HG03378 (cell line): ENCODE data around the gene LRCH1.
A peak's percentile ranks its signal among the peaks of the same experiment; 100 is the strongest.

ENCODE experiments used
- ATAC-seq: cut with Tn5 transposase; IDR thresholded peaks from one replicate; pipeline ENCODE4 v1.9.1; 2021; ENCODE audit warnings: mild to moderate bottlenecking, moderate library complexity; ENCODE audit not compliant: unreplicated experiment

LRCH1 gene

GRCh38 chr13:46612267-46612666, 59.3 kb downstream of the LRCH1 start:
- no peak for ATAC-seq

- ATAC-seq: no peak
These were observed 60.6 kb downstream of the LRCH1 start for GRCh38 chr13:46613409-46614049.

GRCh38 chr13:46614582-46614981, 61.6 kb downstream of the LRCH1 start:
- ATAC-seq: no peak

GRCh38 chr13:46615888-46616531, 63.0 kb downstream of the LRCH1 start:
- no peak for ATAC-seq

- no peak for ATAC-seq
These were observed 64.3 kb downstream of the LRCH1 start for GRCh38 chr13:46617229-46617721.

GRCh38 chr13:46617885-46618284, 64.9 kb downstream of the LRCH1 start:
- ATAC-seq: no peak

- ATAC-seq: no peak
These were observed 65.8 kb downstream of the LRCH1 start for GRCh38 chr13:46618694-46619254.

GRCh38 chr13:46620029-46620428, 67.1 kb downstream of the LRCH1 start:
- peak; percentile 9 for ATAC-seq

- peak; percentile 29 for ATAC-seq
These were observed 67.5 kb downstream of the LRCH1 start for GRCh38 chr13:46620471-46620870.

- no peak for ATAC-seq
These were observed 68.2 kb downstream of the LRCH1 start for GRCh38 chr13:46621133-46621532.

GRCh38 chr13:46621792-46622629, 69.0 kb downstream of the LRCH1 start:
- ATAC-seq: no peak

- ATAC-seq: no peak
These were observed 69.8 kb downstream of the LRCH1 start for GRCh38 chr13:46622630-46623256.

GRCh38 chr13:46624353-46624752, 71.4 kb downstream of the LRCH1 start:
- no peak for ATAC-seq

GRCh38 chr13:46624821-46625220, 71.9 kb downstream of the LRCH1 start:
- ATAC-seq: no peak

GRCh38 chr13:46627462-46627861, 74.5 kb downstream of the LRCH1 start:
- no peak for ATAC-seq

GRCh38 chr13:46628622-46629365, 75.8 kb downstream of the LRCH1 start:
- no peak for ATAC-seq

GRCh38 chr13:46629811-46630413, 76.9 kb downstream of the LRCH1 start:
- ATAC-seq: no peak

GRCh38 chr13:46630431-46631178, 77.6 kb downstream of the LRCH1 start:
- no peak for ATAC-seq

- ATAC-seq: no peak
These were observed 78.2 kb downstream of the LRCH1 start for GRCh38 chr13:46631179-46631542.
